Activated naive CD8-positive, alpha-beta T cell treated with anti-CD3 and anti-CD28 coated beads, Interleukin-2, amount 50 U/mL, for 16 hours (primary cell): ENCODE data around the gene NUDT21.
"Not testable (repeated sequence)": the region's sequence is repeated elsewhere in the genome, so short reads cannot be mapped to it uniquely, and the experiment has no call there.

Source experiments
- DNase-seq: peaks from one replicate; pipeline ENCODE4 v3.0.0-alpha.2; 2020; ENCODE audit warnings: low read depth, low spot score

The NUDT21 gene

GRCh38 chr16:56419740-56420548, 31.2 kb downstream of the NUDT21 start:
- no peak for DNase-seq

GRCh38 chr16:56417138-56417537, 34.0 kb downstream of the NUDT21 start:
- DNase-seq: no peak

GRCh38 chr16:56415875-56416274, 35.3 kb downstream of the NUDT21 start:
- no peak for DNase-seq

DNA sequence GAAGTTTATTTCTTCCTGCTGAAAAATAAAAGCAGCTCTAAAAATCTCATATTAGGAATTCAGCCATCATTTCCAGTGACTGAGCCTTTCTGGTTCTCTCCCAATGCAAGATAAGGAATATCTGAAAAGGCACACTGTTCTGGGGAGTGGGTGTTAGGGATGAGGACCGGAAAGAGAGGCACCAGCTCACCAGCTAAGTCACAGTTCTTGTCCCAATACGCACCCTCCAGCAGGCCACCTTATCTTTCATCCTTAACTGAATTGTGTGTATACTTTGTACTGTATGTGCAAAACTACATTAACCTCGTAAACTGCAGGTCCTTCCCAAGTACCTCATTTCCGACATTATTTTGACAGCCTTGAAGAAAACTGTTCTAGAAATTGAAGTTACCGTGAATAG, 36.8 kb downstream of the NUDT21 start:
- DNase-seq: no peak

- no peak for DNase-seq
Measured at GRCh38 chr16:56413381-56413780, 37.8 kb downstream of the NUDT21 start.

- DNase-seq: no peak
Measured at GRCh38 chr16:56411624-56412023, 39.5 kb downstream of the NUDT21 start.

DNA sequence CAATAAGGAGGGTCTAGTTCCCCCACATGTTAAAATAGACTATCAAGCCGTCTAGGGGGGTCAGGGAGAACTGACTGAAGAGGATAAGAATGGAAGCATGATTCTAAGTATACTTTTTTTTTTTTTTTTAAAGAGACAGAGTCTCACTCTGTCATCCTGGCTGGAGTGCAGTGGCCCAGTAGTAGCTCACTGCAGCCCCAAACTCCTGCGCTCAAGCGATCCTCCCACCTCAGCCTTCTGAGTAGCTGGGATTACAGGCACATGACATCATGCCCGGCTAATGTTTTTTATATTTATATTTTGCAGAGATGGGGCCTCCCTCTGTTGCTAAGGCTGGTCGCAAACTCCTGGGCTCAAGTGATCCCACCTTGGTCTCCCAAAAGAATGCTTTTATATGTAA, 40.0 kb downstream of the NUDT21 start:
- DNase-seq: no peak

GRCh38 chr16:56409195-56409594, 41.9 kb downstream of the NUDT21 start:
- DNase-seq: no peak

DNA sequence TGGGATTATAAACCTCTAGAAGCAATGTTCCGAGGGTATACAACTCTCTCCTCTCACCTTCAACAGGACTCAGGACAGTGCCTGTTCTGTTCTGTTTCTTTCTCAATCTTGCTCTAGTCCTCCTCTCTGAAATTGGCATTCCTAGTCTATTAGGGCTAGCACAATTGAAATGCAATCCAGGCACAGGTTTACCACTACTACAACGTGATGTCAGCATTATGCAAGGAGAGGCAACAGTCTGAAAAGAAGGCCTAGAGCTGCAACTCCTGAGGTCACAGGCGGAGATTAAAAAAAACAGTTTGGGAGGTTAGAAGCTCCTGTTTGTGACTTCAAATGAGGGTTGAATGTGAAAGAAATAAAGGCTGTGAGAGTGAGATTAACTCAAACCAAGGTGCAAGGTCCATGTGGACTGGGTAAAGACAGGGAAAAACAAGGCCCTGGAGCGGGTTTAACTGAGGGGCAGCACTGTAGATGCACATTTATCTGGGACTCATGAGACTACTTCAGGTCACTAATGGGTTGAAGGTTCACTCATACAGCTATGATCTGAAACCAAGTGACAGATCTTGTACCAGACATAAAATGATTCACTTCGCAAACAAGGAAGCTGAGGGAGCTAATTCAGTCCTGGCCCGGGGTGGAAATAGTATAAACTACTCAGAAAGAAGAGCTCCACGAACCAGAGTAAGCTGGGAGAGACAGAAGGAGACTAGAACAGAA, 42.6 kb downstream of the NUDT21 start:
- DNase-seq: no peak

DNA sequence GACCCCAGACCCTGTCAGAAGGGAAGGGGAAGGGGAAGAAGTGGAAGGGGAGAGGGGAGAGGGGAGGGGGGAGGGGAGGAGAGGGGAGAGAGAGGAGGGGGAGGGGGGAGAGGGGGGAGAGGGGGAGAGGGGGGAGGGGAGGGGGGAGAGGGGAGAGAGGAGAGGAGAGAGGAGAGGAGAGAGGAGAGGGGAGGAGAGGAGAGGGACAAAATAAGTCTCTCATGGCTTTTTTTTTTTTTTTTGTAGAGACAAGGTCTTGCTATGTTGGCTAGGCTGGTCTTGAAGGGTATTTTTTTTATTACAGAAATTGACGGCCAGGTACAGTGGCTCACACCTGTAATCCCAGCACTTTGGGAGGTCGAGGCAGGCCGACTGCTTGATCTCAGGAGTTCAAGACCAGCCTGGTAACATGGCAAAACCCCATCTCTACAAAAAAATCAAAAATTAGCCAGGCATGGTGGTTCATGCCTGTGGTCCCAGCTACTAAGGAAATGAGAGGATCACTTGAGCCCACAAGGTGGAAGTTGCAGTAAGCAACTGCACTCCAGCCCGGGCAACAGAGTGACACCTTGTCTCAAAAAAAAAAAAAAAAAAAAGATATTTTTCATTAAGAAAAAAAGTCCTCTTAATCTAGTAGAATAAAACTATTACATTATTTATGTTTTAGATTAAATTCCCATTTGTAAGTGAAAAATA, 45.0 kb downstream of the NUDT21 start:
- DNase-seq: no peak

GRCh38 chr16:56401482-56401881, 49.6 kb downstream of the NUDT21 start:
- no peak for DNase-seq

GRCh38 chr16:56400458-56400857, 50.7 kb downstream of the NUDT21 start:
- DNase-seq: no peak

DNA sequence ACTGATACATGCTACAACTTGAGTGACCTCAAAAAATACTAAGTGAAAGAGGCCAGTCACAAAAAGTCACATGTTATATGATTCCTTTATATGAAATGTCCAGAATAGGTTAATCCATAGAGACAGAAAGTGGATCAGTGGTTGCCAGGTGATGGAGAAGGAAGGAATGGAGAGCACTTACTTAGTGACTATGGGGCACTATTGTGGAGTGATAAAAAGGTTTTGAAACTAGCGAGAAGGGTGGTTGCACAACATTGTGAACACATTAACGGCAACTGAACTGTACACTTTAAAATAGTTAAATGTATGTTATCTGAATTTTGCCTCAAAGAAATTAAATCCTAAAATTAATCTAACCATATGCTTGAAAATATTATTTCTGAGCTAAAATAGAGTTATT, 51.6 kb downstream of the NUDT21 start:
- no peak for DNase-seq

GRCh38 chr16:56399047-56399446, 52.1 kb downstream of the NUDT21 start:
- no peak for DNase-seq

DNA sequence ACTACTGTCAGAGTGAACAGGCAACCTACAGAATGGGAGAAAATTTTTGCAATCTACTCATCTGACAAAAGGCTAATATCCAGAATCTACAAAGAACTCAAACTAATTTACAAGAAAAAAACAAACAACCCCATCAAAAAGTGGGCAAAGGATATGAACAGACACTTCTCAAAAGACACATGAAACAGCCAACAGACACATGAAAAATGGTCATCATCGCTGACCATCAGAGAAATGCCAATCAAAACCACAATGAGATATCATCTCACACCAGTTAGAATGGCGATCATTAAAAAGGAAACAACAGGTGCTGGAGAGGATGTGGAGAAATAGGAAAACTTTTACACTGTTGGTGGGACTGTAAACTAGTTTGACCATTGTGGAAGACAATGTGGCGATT, 54.4 kb downstream of the NUDT21 start:
- not testable (repeated sequence) for DNase-seq

DNA sequence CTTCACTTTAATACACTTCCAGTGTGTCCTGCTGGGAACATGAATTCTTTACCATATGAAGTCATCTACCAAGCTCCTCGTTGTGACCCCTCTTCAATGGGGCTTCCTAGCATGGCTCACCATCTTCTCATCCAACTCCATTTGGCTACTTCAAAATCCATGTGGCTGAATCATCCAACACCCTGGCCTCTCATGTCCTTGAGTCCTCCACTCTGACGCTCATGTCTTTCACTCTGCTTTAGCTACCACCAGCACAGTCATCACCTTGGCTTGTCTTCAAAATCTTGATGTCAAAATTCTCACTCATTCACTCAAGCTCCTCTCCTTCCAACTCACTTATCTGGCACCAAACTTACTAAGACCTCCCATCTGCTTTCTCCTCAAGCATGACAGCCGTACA, 61.6 kb downstream of the NUDT21 start:
- DNase-seq: no peak

- no peak for DNase-seq
Measured at GRCh38 chr16:56388209-56388608, 62.9 kb downstream of the NUDT21 start.

- no peak for DNase-seq
Measured at GRCh38 chr16:56387396-56387795, 63.7 kb downstream of the NUDT21 start.

DNA sequence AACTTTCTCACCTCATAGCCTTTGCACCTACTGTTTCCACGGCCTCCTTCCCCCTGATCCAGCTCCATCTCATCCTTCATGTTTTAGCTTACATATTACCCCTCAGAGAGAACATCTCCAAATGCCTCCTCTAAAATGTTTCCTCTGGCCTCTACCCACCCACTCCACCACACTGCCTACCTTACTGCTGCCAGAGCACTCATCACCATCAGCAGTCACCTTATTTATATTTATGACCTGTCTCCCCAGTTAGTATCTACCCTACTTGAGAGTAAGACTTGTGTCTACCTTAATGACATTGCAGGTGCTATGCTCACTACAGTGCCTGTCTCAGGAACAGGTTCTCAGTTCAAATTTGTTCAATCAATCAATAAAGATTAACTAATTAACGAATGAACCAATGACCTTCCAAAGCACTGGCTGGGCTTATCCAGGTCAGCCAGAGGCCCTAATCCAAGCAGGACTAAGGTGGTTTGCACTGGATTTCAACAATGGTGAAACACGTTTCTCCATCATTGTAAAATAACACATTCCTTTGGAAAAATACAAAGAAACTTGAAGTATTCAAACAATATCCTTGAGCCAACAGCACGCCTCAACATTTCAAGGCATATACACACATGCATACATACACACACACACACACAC, 66.9 kb downstream of the NUDT21 start:
- DNase-seq: no peak

DNA sequence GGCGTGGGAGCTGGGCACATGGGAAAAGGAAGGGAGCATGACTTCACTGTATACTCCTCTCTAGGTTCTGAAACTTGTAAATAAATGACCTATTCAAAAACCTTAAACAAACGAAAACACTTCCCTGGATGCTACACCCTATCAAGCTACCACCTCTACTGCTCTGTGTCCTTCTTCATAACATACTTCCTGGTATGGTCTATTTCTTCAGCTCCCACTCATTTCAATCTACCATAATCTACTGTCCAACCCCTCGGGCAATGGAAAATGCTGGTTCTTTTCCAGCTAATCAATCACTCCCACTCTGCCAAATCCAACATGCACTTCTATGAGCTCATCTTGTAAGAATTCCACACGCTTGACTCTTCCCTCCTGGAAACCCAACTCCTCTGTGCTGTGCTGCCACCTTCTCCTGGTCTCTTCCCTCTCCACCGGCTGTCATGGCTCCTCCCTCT, 68.2 kb downstream of the NUDT21 start:
- DNase-seq: no peak

GRCh38 chr16:56382459-56382858, 68.7 kb downstream of the NUDT21 start:
- DNase-seq: no peak
